GM18517 (cell line): Measurements from ENCODE around the gene MYO15B.
"Not testable (repeated sequence)": the region's sequence is repeated elsewhere in the genome, so short reads cannot be mapped to it uniquely, and the experiment has no call there.

Experiments
- ATAC-seq: cut with Tn5 transposase; IDR thresholded peaks from one replicate; pipeline ENCODE4 v1.9.1; 2021; ENCODE audit warnings: mild to moderate bottlenecking, moderate library complexity; ENCODE audit not compliant: unreplicated experiment

MYO15B gene

GRCh38 chr17:75637143-75637538 is 49.5 kb downstream of the MYO15B start:
- no peak for ATAC-seq

- no peak for ATAC-seq
Observed at GRCh38 chr17:75637551-75637950, 50.0 kb downstream of the MYO15B start.

- not testable (repeated sequence) for ATAC-seq
Observed at GRCh38 chr17:75638039-75638438, 50.4 kb downstream of the MYO15B start.

- ATAC-seq, result no peak
Observed at GRCh38 chr17:75638893-75639292, 51.3 kb downstream of the MYO15B start.

GRCh38 chr17:75639327-75639726 is 51.7 kb downstream of the MYO15B start:
- no peak for ATAC-seq

- no peak for ATAC-seq
Observed at GRCh38 chr17:75639771-75640555, 52.4 kb downstream of the MYO15B start.

GRCh38 chr17:75640556-75641119 is 53.0 kb downstream of the MYO15B start:
- ATAC-seq, result no peak

GRCh38 chr17:75641343-75641742 is 53.7 kb downstream of the MYO15B start:
- ATAC-seq, result no peak

GRCh38 chr17:75642182-75642783 is 54.7 kb downstream of the MYO15B start:
- ATAC-seq, result no peak

GRCh38 chr17:75642784-75643642 is 55.4 kb downstream of the MYO15B start:
- ATAC-seq, result no peak

- no peak for ATAC-seq
Observed at GRCh38 chr17:75643643-75644017, 56.0 kb downstream of the MYO15B start.

GRCh38 chr17:75645501-75645888 is 57.9 kb downstream of the MYO15B start:
- ATAC-seq, result no peak

GRCh38 chr17:75645889-75646637 is 58.5 kb downstream of the MYO15B start:
- ATAC-seq, result peak; percentile 73

- ATAC-seq, result no peak
Observed at GRCh38 chr17:75646638-75646992, 59.0 kb downstream of the MYO15B start.

- no peak for ATAC-seq
Observed at GRCh38 chr17:75647061-75647460, 59.5 kb downstream of the MYO15B start.

GRCh38 chr17:75647921-75648320 is 60.3 kb downstream of the MYO15B start:
- no peak for ATAC-seq

GRCh38 chr17:75649687-75650086 is 62.1 kb downstream of the MYO15B start:
- ATAC-seq, result no peak

GRCh38 chr17:75650874-75651273 is 63.3 kb downstream of the MYO15B start:
- ATAC-seq, result no peak

GRCh38 chr17:75652341-75652740 is 64.7 kb downstream of the MYO15B start:
- ATAC-seq, result no peak

- no peak for ATAC-seq
Observed at GRCh38 chr17:75652934-75653549, 65.4 kb downstream of the MYO15B start.
